Activated CD4-positive, alpha-beta T cell treated with anti-CD3 and anti-CD28 coated beads, Interleukin-2, amount 10 ng/mL, durations not matched to agents 24 days and 14 days (primary cell): ENCODE data around the gene GPX3. TPM values are rescaled to one million over a fixed set of nuclear protein-coding genes. Genes with fewer than 3 reads are reported as not detected.

Experiments used
- DNase-seq: peaks from one replicate; pipeline ENCODE4 v3.0.0; 2022
- H3K27ac Mint-ChIP-seq: one replicate; pipeline ENCODE4 v1.8.0; 2022; ENCODE audit warnings: mild to moderate bottlenecking, mixed read lengths
- H3K27me3 Mint-ChIP-seq: one replicate; pipeline ENCODE4 v1.8.0; 2022; ENCODE audit warnings: mixed read lengths
- H3K36me3 Mint-ChIP-seq: one replicate; pipeline ENCODE4 v1.8.0; 2022; ENCODE audit warnings: low read depth, mild to moderate bottlenecking, mixed read lengths
- H3K4me1 Mint-ChIP-seq: one replicate; pipeline ENCODE4 v1.8.0; 2021; ENCODE audit warnings: mixed read lengths
- H3K4me3 Mint-ChIP-seq: one replicate; pipeline ENCODE4 v1.8.0; 2022; ENCODE audit warnings: mild to moderate bottlenecking, moderate library complexity, mixed read lengths
- H3K9me3 Mint-ChIP-seq: one replicate; pipeline ENCODE4 v1.8.0; 2021; ENCODE audit warnings: mixed read lengths
- intact Hi-C: fragments of 100-400 bp; cut with micrococcal nuclease; formaldehyde crosslinking; loops from one replicate; pipeline ENCODE4 v1.15.1; 2023
- total RNA-seq: library from RNA; stranded (reverse); gene quantifications from 2 replicates; pipeline ENCODE4 v1.2.3, GENCODE V29; 2022

GPX3 gene
- total RNA-seq, 1 donor from 2014 or later: not detected

GRCh38 chr5:151077419-151077818, 57.0 kb downstream of the GPX3 start:
- Mint-ChIP-seq H3K4me1 (peaks cover 55% of the 10 kb centered on the region), H3K36me3 (peaks cover 73% of the 10 kb centered on the region), H3K27ac (peak overlapping the region; percentile 94), H3K9me3 (no peaks in the 10 kb centered on the region), H3K27me3 (no peaks in the 10 kb centered on the region), H3K4me3 (peak overlapping the region; percentile 82)
- intact Hi-C loops: no loop called here
- DNase-seq: no peak

GRCh38 chr5:151077967-151078366, 57.6 kb downstream of the GPX3 start:
- H3K9me3 Mint-ChIP-seq: no peaks in the 10 kb centered on the region
- peak overlapping the region; percentile 82 for H3K4me3 Mint-ChIP-seq
- H3K36me3 Mint-ChIP-seq: peaks cover 71% of the 10 kb centered on the region
- no peak for DNase-seq
- H3K27ac Mint-ChIP-seq: peak overlapping the region; percentile 94
- intact Hi-C loops: loop anchor here (1.0 to 2.0 kb wide), 6 partner anchors 9 to 175 kb away; partner anchors contain the start of gene GM2A
- H3K4me1 Mint-ChIP-seq: peaks cover 59% of the 10 kb centered on the region
- no peaks in the 10 kb centered on the region for H3K27me3 Mint-ChIP-seq

Other genes with a start within 250 kb of the GPX3 start
- gene SMIM3, start 241.8 kb upstream of the GPX3 start, total RNA-seq: 13.8 and 16.6 TPM in 2 replicates
- 0.91 and 1.2 TPM in 2 replicates for gene IRGM, start 174.1 kb upstream of the GPX3 start, total RNA-seq
- 0.47 and 0.54 TPM in 2 replicates for gene ZNF300, start 115.6 kb upstream of the GPX3 start, total RNA-seq
- gene TNIP1, start 60.4 kb downstream of the GPX3 start, total RNA-seq: 345 and 360 TPM in 2 replicates
- 314 and 315 TPM in 2 replicates for gene ANXA6, start 137.2 kb downstream of the GPX3 start, total RNA-seq
- 22.7 and 23.2 TPM in 2 replicates for gene CCDC69, start 203.5 kb downstream of the GPX3 start, total RNA-seq
- 15.4 and 16.0 TPM in 2 replicates for gene GM2A, start 232.6 kb downstream of the GPX3 start, total RNA-seq